PFSK-1 (cell line): ENCODE results near the gene HDAC4.

Source experiments
- POLR2AphosphoS5 ChIP-seq: IDR thresholded peaks from 2 replicates; pipeline ENCODE4 v1.6.1; 2012; ENCODE audit warnings: low read depth, mild to moderate bottlenecking, control low read depth, low read length, moderate library complexity
- SIN3A ChIP-seq: IDR thresholded peaks from 2 replicates; pipeline ENCODE4 v1.6.1; 2012; ENCODE audit warnings: mild to moderate bottlenecking, low read length, moderate library complexity, borderline replicate concordance; ENCODE audit not compliant: insufficient read depth
- TF ChIP-seq, protein P1 (sequence below), 2 experiments: IDR thresholded peaks; 2 replicates each; pipeline versions ENCODE4 v1.6.1 to v1.8.0; 2011 to 2012; ENCODE audit warnings: low read depth in 2 of 2, low read length in 2 of 2, control low read depth in 1 of 2, inconsistent platforms in 1 of 2, mild to moderate bottlenecking in 1 of 2, moderate library complexity in 1 of 2; ENCODE audit not compliant: insufficient read depth in 1 of 2

DNA sequence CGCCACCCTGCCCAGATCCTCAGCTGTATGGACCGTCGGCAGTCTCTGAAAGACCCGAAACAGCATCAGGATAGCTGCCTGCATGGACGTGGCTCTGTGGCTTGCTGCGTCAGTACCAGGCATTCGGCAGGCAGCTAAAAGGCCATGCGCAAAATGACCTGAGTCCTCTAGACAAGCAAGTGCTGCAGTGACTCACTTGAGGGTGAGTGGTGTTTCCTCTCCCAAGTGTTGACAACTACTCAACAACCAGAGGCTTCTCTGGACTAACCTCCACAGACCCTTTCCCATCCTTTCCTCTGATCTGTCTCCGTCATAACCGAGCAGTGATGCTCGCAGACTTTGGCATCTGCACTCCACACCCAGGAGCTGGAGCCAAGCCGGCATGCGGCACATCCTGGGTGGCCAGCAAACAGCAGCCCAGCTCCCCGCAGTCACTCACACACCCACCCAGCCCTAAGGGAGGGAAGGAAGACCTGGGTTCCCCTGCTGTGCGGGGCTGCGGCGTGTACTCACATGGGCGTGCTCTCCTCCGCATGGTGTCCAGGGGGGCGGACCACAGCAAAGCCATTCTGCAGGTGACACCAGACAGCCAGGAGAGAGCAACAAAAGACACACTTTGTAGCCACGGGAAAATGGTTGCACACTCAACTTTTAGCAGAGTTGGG lies 313.6 kb downstream of the HDAC4 start:
- TF ChIP-seq POLR2AphosphoS5 (no peak), SIN3A (no peak)
- TF ChIP-seq, protein P1, sequence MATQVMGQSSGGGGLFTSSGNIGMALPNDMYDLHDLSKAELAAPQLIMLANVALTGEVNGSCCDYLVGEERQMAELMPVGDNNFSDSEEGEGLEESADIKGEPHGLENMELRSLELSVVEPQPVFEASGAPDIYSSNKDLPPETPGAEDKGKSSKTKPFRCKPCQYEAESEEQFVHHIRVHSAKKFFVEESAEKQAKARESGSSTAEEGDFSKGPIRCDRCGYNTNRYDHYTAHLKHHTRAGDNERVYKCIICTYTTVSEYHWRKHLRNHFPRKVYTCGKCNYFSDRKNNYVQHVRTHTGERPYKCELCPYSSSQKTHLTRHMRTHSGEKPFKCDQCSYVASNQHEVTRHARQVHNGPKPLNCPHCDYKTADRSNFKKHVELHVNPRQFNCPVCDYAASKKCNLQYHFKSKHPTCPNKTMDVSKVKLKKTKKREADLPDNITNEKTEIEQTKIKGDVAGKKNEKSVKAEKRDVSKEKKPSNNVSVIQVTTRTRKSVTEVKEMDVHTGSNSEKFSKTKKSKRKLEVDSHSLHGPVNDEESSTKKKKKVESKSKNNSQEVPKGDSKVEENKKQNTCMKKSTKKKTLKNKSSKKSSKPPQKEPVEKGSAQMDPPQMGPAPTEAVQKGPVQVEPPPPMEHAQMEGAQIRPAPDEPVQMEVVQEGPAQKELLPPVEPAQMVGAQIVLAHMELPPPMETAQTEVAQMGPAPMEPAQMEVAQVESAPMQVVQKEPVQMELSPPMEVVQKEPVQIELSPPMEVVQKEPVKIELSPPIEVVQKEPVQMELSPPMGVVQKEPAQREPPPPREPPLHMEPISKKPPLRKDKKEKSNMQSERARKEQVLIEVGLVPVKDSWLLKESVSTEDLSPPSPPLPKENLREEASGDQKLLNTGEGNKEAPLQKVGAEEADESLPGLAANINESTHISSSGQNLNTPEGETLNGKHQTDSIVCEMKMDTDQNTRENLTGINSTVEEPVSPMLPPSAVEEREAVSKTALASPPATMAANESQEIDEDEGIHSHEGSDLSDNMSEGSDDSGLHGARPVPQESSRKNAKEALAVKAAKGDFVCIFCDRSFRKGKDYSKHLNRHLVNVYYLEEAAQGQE (IDR thresholded peaks at IDR 0.05; ENCODE audit: insufficient read depth in 1 of 2, low read depth in 2 of 2, low read length in 2 of 2): no peak
